ENCODE data around the gene EIPR1. TPM values are rescaled to one million over a fixed set of nuclear protein-coding genes. Genes with fewer than 3 reads are reported as not detected.
A peak's percentile ranks its signal among the peaks of the same experiment; 100 is the strongest.

The EIPR1 gene
- polyA plus RNA-seq, 3 donors from 2014 or later = 37.1 to 47.7 (median 41.1) TPM

DNA sequence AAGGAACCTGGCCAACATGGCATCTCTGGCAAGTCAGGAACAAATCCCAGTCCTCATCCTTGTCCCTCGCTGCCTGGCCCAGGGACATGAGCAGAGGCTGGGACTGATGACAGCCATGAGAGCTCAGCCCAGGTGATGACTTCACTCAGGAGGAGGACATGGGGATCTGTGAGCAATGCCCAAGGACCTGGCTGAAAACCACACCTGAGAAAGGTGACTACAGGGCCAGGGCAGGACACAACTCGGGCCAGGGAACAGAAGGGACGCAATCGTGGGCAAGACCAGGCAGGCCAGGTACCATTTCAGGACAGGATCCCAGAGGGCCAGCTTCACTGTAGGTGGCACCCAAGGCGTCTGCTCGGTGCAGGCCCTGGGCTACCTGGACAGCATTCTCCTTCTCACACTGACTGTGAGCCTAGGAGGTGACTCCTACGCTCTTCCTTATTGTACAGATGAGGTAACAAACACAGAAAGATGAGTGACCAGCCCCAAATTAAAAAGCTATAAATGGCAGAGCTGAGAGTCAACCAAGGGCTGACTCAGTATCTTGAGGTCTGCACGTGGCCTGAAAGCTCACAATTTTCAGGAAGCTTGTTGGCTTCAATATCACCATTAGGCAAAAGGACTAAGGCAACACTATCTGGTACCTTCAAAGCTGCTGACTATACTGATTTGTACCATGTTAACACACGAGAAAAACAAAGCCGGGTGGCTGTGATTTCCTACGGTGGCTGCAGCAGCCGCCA is 141.1 kb downstream of the EIPR1 start:
- H3K9me3 Mint-ChIP-seq = peaks cover 0 to 3% (median 0%) of the 10 kb centered on the region in 6 donors
- no peak overlapping the region for H3K4me3 Mint-ChIP-seq
- H3K27ac Mint-ChIP-seq = peak overlapping the region in 2 of 6 donors; percentile 35 to 62
- H3K27me3 Mint-ChIP-seq (ENCODE audit: low read depth in 3 of 3) = peaks cover 0 to 5% (median 1%) of the 10 kb centered on the region in 3 donors
- peaks cover 16 to 27% (median 19%) of the 10 kb centered on the region in 3 donors for H3K36me3 Mint-ChIP-seq
- DNase-seq = no peak
- peaks cover 21 to 24% of the 10 kb centered on the region in 2 donors for H3K4me1 Mint-ChIP-seq

DNA sequence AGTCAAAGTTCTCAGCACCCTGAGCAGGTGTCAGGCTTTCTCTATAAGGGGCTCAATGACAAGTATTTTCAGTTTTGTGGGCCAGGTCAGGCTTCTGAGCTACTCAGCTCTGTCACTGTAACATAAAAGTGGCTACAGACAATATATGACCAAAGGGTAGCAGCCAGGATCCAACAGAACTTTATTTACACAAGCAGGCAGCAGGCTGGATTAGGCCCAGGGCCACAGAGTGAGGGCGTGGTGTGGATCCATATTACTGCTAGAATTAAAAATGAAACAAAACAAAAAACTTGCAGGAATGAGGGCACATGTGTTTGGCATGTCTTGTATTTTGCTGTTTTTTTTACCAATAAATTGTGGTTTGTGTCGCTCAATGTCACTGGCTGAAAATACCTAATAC is 143.7 kb downstream of the EIPR1 start:
- Mint-ChIP-seq H3K4me3 (no peak overlapping the region), H3K4me1 (peaks cover 19 to 20% of the 10 kb centered on the region in 2 donors), H3K27me3 (ENCODE audit: low read depth in 3 of 3) (peaks cover 0 to 3% (median 1%) of the 10 kb centered on the region in 3 donors), H3K36me3 (peaks cover 16 to 30% (median 29%) of the 10 kb centered on the region in 3 donors), H3K27ac (no peak overlapping the region), H3K9me3 (peaks cover 0 to 8% (median 0%) of the 10 kb centered on the region in 6 donors)
- no peak for DNase-seq

DNA sequence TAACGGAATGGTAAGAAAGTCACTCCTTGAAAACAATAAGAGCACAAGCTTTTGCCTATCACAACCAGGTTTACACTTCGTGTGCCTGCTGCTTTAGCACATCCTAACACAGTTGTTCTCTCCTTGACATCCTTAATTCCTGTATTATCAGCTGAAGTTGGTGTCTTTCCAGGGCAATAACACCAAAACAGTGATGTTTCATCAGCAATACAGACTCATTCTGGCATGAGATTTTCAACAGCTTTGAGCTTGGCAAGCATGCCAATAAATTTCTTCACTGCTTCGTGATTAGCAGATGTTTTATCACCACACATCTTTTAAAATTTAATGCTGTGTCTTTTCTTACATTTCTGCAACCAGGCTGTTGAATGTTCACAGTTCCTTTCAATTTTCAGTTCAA is 148.4 kb downstream of the EIPR1 start:
- peaks cover 16 to 29% (median 26%) of the 10 kb centered on the region in 3 donors for H3K36me3 Mint-ChIP-seq
- no peak overlapping the region for H3K4me3 Mint-ChIP-seq
- peaks cover 0 to 8% (median 0%) of the 10 kb centered on the region in 6 donors for H3K9me3 Mint-ChIP-seq
- H3K27ac Mint-ChIP-seq = no peak overlapping the region
- DNase-seq = no peak
- peaks cover 0 to 2% (median 0%) of the 10 kb centered on the region in 3 donors for H3K27me3 Mint-ChIP-seq (ENCODE audit: low read depth in 3 of 3)
- H3K4me1 Mint-ChIP-seq = peaks cover 9 to 13% of the 10 kb centered on the region in 2 donors

DNA sequence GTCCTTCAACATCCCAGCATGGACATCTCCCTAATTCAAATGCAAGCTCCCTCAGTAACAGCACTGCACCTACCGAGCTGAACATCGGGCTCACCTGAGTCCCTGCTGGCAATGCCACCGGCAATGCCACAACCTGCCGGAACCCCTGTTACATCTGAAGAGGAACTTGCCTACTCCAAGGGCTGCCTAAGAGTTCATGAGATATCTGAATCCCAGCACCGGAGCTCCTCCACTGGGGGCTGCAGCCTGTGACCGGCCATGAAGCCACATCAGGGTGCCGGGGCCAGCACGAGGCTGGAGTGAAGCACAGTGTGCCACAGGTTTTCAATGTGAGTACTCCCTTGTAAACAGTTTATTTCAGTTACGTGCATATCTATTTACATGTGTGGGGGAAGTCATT is 152.9 kb downstream of the EIPR1 start:
- Mint-ChIP-seq H3K27me3 (ENCODE audit: low read depth in 3 of 3) (peaks cover 0 to 5% (median 3%) of the 10 kb centered on the region in 3 donors), H3K4me3 (no peak overlapping the region), H3K9me3 (peaks cover 0 to 4% (median 0%) of the 10 kb centered on the region in 6 donors), H3K4me1 (peaks cover 34 to 49% of the 10 kb centered on the region in 2 donors), H3K36me3 (peaks cover 0 to 6% (median 4%) of the 10 kb centered on the region in 3 donors), H3K27ac (peak overlapping the region in 5 of 6 donors; percentile 57 to 96 (median 89))
- DNase-seq = no peak

DNA sequence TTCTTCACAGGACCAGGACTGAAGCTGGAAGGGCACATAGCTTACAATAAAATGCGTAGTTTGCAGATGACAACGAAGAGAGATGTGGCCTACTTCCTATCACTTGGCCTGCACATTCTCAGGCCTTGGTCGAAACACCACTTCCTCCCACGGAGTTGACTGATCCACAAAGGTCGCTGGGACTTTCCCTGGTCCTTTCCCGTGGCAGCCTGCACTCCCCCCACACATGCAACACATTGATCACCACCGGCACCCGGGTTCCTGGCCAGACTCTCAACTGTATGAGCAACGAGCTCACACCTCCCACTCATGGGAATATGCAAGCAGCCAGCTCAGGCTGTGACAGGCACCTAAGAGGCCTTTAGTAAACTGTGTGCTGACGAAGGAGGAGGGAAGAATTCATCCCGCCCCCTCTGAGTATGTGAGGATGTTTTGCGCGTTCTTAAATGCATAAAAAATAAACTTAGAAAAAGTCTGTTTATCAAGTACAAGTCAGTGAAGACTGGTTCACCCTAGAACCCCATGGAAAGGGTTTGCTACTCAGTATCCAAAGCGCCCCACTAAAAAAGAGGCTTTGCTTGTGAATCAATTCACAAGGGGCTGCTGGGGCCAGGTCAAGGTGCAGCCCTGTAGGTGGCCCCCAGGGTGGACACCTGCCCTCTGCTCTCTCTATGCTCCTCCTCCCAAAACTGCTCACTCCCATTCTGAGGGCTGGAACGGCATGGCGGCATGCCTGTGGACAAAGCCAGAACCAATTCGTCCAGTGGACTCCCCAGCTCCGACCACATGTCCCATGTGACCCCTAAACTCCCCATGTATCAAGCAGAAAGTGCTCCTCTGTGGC is 154.3 kb downstream of the EIPR1 start:
- Mint-ChIP-seq H3K9me3 (peaks cover 0 to 2% (median 0%) of the 10 kb centered on the region in 6 donors), H3K36me3 (peaks cover 0 to 2% (median 0%) of the 10 kb centered on the region in 3 donors), H3K4me1 (peaks cover 33 to 49% of the 10 kb centered on the region in 2 donors)

DNA sequence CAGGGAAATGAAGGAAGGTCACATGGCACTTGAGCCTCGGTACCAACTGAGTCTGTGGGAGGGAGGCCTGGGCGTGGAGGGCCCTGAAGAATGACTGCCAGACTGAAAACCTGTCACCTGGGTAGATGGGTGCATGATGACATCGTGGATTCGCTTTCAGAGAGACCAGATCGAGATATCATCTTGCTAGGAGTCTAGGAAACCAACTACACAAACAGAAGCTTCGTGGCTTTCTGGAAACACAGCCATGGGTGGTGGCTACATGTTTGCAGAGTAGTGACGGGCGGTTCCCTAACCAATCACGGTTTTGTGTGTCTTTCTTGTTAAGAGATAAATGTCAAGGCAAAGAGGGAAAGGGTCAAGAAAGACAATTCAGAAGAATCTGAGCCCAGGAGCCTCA is 155.0 kb downstream of the EIPR1 start:
- peaks cover 36 to 54% of the 10 kb centered on the region in 2 donors for H3K4me1 Mint-ChIP-seq
- H3K9me3 Mint-ChIP-seq = peaks cover 0 to 2% (median 0%) of the 10 kb centered on the region in 6 donors
- DNase-seq = peak; percentile 50 to 60 (median 50)
- H3K36me3 Mint-ChIP-seq = peaks cover 0 to 2% (median 0%) of the 10 kb centered on the region in 3 donors
- peak overlapping the region in 4 of 5 donors; percentile 11 to 65 (median 47) for H3K4me3 Mint-ChIP-seq
- H3K27ac Mint-ChIP-seq = peak overlapping the region; percentile 90 to 96 (median 96)
- peaks cover 0 to 5% (median 3%) of the 10 kb centered on the region in 3 donors for H3K27me3 Mint-ChIP-seq (ENCODE audit: low read depth in 3 of 3)

More for the DNA sequence above, 154.3 kb downstream of the EIPR1 start:
- Mint-ChIP-seq H3K27ac (peak overlapping the region; percentile 90 to 96 (median 96)), H3K4me3 (peak overlapping the region; percentile 3 to 65 (median 12)), H3K27me3 (ENCODE audit: low read depth in 3 of 3) (peaks cover 0 to 5% (median 3%) of the 10 kb centered on the region in 3 donors)
- DNase-seq = peak; percentile 63 to 71 (median 65)

DNA sequence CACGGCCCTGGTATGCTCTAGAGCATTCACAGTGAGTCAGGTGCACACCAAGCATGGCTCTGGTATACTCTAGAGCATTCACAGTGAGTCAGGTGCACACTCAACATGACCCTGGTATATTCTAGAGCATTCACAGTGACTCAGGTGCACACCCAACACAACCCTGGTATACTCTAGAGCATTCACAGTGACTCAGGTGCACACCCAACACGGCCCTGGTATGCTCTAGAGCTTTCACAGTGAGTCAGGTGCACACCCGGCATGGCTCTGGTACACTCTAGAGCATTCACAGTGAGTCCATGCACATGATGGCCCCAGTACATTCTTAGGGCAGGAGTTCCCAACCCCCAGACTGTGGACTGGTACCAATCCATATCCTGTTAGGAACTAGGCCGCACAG is 158.1 kb downstream of the EIPR1 start:
- Mint-ChIP-seq H3K36me3 (peaks cover 0 to 2% (median 0%) of the 10 kb centered on the region in 3 donors), H3K27me3 (ENCODE audit: low read depth in 3 of 3) (peaks cover 0 to 3% (median 3%) of the 10 kb centered on the region in 3 donors), H3K4me3 (no peak overlapping the region), H3K27ac (peak overlapping the region in 3 of 6 donors; percentile 11 to 49 (median 13)), H3K9me3 (peaks cover 0 to 2% (median 0%) of the 10 kb centered on the region in 6 donors), H3K4me1 (peaks cover 61 to 75% of the 10 kb centered on the region in 2 donors)
- DNase-seq = no peak

DNA sequence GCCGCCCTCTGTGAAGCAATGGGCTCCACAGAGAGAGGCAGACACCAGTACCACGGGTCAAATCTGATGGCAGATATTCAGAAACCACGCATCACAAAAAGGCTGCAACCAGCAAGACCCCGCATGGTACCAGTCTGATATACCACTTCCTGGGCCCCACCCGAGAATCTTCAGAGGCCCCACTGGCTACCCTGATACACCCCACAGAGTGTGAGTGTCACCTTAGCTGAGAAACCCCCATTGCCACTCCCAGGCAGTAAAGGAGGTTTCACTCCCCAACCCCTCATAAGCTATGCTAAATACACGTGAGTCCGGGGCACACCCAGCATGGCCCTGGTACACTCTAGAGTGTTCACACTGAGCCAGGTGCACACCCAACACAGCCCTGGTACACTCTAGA is 160.0 kb downstream of the EIPR1 start:
- Mint-ChIP-seq H3K27me3 (ENCODE audit: low read depth in 3 of 3) (peaks cover 0 to 3% (median 3%) of the 10 kb centered on the region in 3 donors), H3K4me1 (peaks cover 47 to 72% of the 10 kb centered on the region in 2 donors), H3K4me3 (peak overlapping the region; percentile 25 to 44 (median 42)), H3K27ac (peak overlapping the region; percentile 62 to 83 (median 74)), H3K36me3 (peaks cover 2 to 5% (median 4%) of the 10 kb centered on the region in 3 donors), H3K9me3 (peaks cover 0 to 2% (median 0%) of the 10 kb centered on the region in 6 donors)
- DNase-seq = peak; percentile 24 to 49 (median 32)

DNA sequence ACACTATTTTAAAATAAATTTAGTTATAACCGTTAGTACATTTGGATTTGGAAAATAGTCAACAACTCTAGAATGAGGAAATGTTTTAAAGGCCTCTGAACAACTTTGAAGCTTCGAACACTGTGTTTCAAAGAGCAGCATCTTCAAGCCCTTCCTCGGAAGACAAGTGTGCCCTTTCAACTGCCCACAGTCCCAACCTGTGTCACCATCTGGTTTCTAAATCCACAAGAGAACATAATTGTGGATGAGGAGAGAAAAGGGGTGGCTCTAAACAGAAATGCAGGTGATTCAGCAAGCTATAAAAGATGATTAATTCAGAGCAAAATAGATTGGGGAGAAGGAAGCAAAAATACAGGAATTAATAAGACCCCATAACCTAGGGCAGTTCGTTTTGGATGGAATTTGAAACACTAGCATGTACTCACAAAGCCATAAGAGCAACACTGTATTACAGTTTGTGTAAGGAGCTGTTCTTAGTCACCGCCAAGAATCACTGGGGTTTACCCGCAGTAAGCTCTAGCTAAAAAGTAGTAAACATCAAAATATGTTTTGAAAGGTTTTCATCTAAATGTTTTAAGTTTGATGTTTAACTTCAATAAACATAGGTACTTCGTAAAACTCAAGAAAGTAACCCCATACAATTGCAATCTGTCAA is 160.7 kb downstream of the EIPR1 start:
- H3K36me3 Mint-ChIP-seq = peaks cover 5 to 12% (median 7%) of the 10 kb centered on the region in 3 donors
- peaks cover 40 to 66% of the 10 kb centered on the region in 2 donors for H3K4me1 Mint-ChIP-seq
- peaks cover 0 to 3% (median 3%) of the 10 kb centered on the region in 3 donors for H3K27me3 Mint-ChIP-seq (ENCODE audit: low read depth in 3 of 3)
- peaks cover 0 to 2% (median 0%) of the 10 kb centered on the region in 6 donors for H3K9me3 Mint-ChIP-seq
- peak overlapping the region in 4 of 5 donors; percentile 2 to 19 (median 4) for H3K4me3 Mint-ChIP-seq
- DNase-seq = no peak
- peak overlapping the region in 4 of 6 donors; percentile 5 to 83 (median 64) for H3K27ac Mint-ChIP-seq

DNA sequence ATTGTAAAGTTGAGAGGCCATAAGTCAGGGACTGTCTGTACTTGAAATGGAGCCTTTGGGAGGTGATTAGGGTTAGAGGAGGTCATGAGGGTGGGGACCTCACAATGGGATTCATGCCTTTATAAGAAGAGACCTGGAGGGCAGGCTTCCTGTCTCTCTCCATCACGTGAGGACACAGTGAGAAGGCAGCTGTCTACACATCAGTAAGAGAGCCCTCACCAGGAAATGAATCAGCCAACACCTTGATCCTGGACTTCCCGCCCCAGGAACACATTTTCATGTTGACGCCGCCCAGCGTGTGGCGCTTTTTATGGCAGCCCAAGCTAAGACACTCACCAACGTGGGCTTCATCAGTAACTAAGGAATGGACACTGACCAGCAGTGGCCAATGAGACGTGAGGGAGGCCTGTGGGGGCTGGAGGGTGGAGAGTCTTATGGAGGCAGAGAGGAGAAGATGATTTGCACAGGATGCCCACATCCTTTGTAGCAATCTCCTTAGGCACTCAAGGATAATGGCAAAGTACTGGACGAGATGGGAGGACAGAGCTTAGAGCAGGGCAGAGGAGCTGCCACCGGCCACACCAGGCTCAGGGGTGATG is 162.7 kb downstream of the EIPR1 start:
- Mint-ChIP-seq H3K27me3 (ENCODE audit: low read depth in 3 of 3) (peaks cover 0 to 3% (median 0%) of the 10 kb centered on the region in 3 donors), H3K4me1 (peaks cover 38 to 53% of the 10 kb centered on the region in 2 donors), H3K4me3 (no peak overlapping the region), H3K36me3 (peaks cover 5 to 21% (median 13%) of the 10 kb centered on the region in 3 donors), H3K27ac (peak overlapping the region in 4 of 6 donors; percentile 46 to 78 (median 63)), H3K9me3 (no peaks in the 10 kb centered on the region)
- DNase-seq = no peak

DNA sequence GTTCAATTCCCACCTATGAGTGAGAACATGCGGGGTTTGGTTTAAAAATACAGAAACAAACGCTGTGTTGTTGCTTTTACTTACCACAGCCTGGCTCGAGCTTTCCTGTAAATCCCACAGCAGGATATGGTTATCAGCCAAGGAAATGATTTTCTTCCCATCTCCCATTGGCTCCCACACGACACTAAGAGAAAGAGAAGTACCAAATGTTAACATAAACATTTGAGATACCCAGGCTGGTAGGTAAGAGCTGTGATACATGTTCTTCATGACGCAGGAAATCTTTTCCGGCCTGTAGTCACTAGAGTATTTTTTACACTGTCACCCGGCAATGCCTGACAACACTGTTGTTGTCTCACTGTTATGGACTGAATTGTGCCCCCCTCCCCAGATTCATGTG is 163.6 kb downstream of the EIPR1 start:
- H3K36me3 Mint-ChIP-seq = peaks cover 9 to 27% (median 13%) of the 10 kb centered on the region in 3 donors
- no peak for DNase-seq
- H3K27me3 Mint-ChIP-seq (ENCODE audit: low read depth in 3 of 3) = peaks cover 0 to 3% (median 0%) of the 10 kb centered on the region in 3 donors
- peak overlapping the region in 1 of 6 donors; percentile 14 for H3K27ac Mint-ChIP-seq
- no peaks in the 10 kb centered on the region for H3K9me3 Mint-ChIP-seq
- H3K4me3 Mint-ChIP-seq = no peak overlapping the region
- H3K4me1 Mint-ChIP-seq = peaks cover 38 to 53% of the 10 kb centered on the region in 2 donors

DNA sequence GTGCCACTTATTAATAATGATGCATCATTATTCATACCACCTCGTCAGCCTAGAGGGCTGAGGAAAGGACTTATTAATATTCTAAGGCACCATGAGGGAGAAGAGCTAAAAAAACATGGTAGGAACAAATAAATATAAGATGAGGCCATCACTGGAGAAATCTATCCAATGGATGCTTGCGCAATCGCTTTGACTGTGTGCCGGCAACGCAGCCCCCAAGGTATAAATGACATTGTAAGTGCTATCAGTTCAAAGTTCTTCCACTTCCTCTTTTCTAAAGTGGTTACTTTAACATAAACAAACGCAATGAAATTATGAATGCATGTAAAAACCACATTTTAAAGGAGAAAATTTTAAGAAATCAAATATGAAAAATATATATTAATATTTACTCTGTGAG is 164.6 kb downstream of the EIPR1 start:
- DNase-seq = no peak
- Mint-ChIP-seq H3K4me3 (no peak overlapping the region), H3K9me3 (no peaks in the 10 kb centered on the region), H3K27ac (no peak overlapping the region), H3K4me1 (peaks cover 38 to 60% of the 10 kb centered on the region in 2 donors), H3K36me3 (peaks cover 9 to 27% (median 13%) of the 10 kb centered on the region in 3 donors), H3K27me3 (ENCODE audit: low read depth in 3 of 3) (peaks cover 0 to 3% (median 0%) of the 10 kb centered on the region in 3 donors)

All from immature natural killer cell (primary cell).